KOPT-K1 (cell line): ENCODE results near the gene SF3B2.
"Not testable (repeated sequence)": the region's sequence is repeated elsewhere in the genome, so short reads cannot be mapped to it uniquely, and the experiment has no call there.

Experiments used
- H3K27ac ChIP-seq: fragments of 200-600 bp; sonication (generic); 2 replicates; pipeline ENCODE4 v1.5.1; 2016; ENCODE audit warnings: antibody characterized with exemption, mild to moderate bottlenecking, low read depth, low read length; ENCODE audit not compliant: poor library complexity, severe bottlenecking
- H3K36me3 ChIP-seq: fragments of 200-600 bp; sonication (generic); 2 replicates; pipeline ENCODE4 v1.5.1; 2017; ENCODE audit warnings: antibody characterized with exemption, mild to moderate bottlenecking, low read length, moderate library complexity; ENCODE audit not compliant: insufficient read depth
- H3K9me3 ChIP-seq: fragments of 200-600 bp; sonication (generic); 2 replicates; pipeline ENCODE4 v1.5.1; 2017; ENCODE audit warnings: antibody characterized with exemption, low read length, mild to moderate bottlenecking; ENCODE audit not compliant: insufficient read depth, poor library complexity, severe bottlenecking

SF3B2 gene

GRCh38 chr11:66071381-66071801, 19.2 kb downstream of the SF3B2 start:
- Histone ChIP-seq H3K27ac (no peak overlapping the region), H3K9me3 (no peaks in the 10 kb centered on the region), H3K36me3 (peaks cover 51% of the 10 kb centered on the region)

GRCh38 chr11:66072081-66072480, 19.9 kb downstream of the SF3B2 start:
- Histone ChIP-seq H3K27ac (no peak overlapping the region), H3K9me3 (no peaks in the 10 kb centered on the region), H3K36me3 (peaks cover 44% of the 10 kb centered on the region)

GRCh38 chr11:66072518-66072917, 20.4 kb downstream of the SF3B2 start:
- no peaks in the 10 kb centered on the region for H3K9me3 ChIP-seq
- H3K36me3 ChIP-seq = peaks cover 40% of the 10 kb centered on the region
- H3K27ac ChIP-seq = no peak overlapping the region

- Histone ChIP-seq H3K27ac (no peak overlapping the region), H3K36me3 (peaks cover 31% of the 10 kb centered on the region), H3K9me3 (no peaks in the 10 kb centered on the region)
Observed at GRCh38 chr11:66073669-66074068, 21.5 kb downstream of the SF3B2 start.

GRCh38 chr11:66075273-66075672, 23.1 kb downstream of the SF3B2 start:
- no peak overlapping the region for H3K27ac ChIP-seq
- H3K9me3 ChIP-seq = no peaks in the 10 kb centered on the region
- peaks cover 23% of the 10 kb centered on the region for H3K36me3 ChIP-seq

GRCh38 chr11:66076561-66076960, 24.4 kb downstream of the SF3B2 start:
- Histone ChIP-seq H3K27ac (no peak overlapping the region), H3K9me3 (no peaks in the 10 kb centered on the region), H3K36me3 (peaks cover 23% of the 10 kb centered on the region)

- H3K27ac ChIP-seq = no peak overlapping the region
Observed at GRCh38 chr11:66077927-66078326, 25.8 kb downstream of the SF3B2 start.

GRCh38 chr11:66078949-66079348, 26.8 kb downstream of the SF3B2 start:
- not testable (repeated sequence) for H3K27ac ChIP-seq, H3K9me3 ChIP-seq
- H3K36me3 ChIP-seq = peaks cover 12% of the 10 kb centered on the region; the same call in 1 of the 2 replicates

More at GRCh38 chr11:66077927-66078326, 25.8 kb downstream of the SF3B2 start:
- H3K9me3 ChIP-seq = no peaks in the 10 kb centered on the region
- H3K36me3 ChIP-seq = peaks cover 17% of the 10 kb centered on the region; the same call in 1 of the 2 replicates

- Histone ChIP-seq H3K9me3 (no peaks in the 10 kb centered on the region), H3K36me3 (0 out of 2 replicates have a peak, but pooled peaks cover 5% of the 10 kb centered on the region), H3K27ac (peak overlapping the region; percentile 36)
Observed at GRCh38 chr11:66080055-66080817, 28.1 kb downstream of the SF3B2 start.

GRCh38 chr11:66081505-66081904, 29.3 kb downstream of the SF3B2 start:
- Histone ChIP-seq H3K9me3 (no peaks in the 10 kb centered on the region), H3K36me3 (0 out of 2 replicates have a peak, but pooled peaks cover 5% of the 10 kb centered on the region), H3K27ac (peak overlapping the region; percentile 36)

- Histone ChIP-seq H3K9me3 (no peaks in the 10 kb centered on the region), H3K27ac (no peak overlapping the region), H3K36me3 (0 out of 2 replicates have a peak, but pooled peaks cover 5% of the 10 kb centered on the region)
Observed at GRCh38 chr11:66082946-66083698, 31.0 kb downstream of the SF3B2 start.

GRCh38 chr11:66083767-66084166, 31.6 kb downstream of the SF3B2 start:
- H3K27ac ChIP-seq = no peak overlapping the region
- no peaks in the 10 kb centered on the region for H3K9me3 ChIP-seq
- H3K36me3 ChIP-seq = 0 out of 2 replicates have a peak, but pooled peaks cover under 1% of the 10 kb centered on the region

GRCh38 chr11:66084821-66085475, 32.8 kb downstream of the SF3B2 start:
- H3K36me3 ChIP-seq = no peaks in the 10 kb centered on the region
- no peak overlapping the region for H3K27ac ChIP-seq

GRCh38 chr11:66087148-66087908, 35.2 kb downstream of the SF3B2 start:
- Histone ChIP-seq H3K36me3 (no peaks in the 10 kb centered on the region), H3K9me3 (no peaks in the 10 kb centered on the region), H3K27ac (no peak overlapping the region)

More at GRCh38 chr11:66084821-66085475, 32.8 kb downstream of the SF3B2 start:
- no peaks in the 10 kb centered on the region for H3K9me3 ChIP-seq
